Measurements from ENCODE around the gene EYS.

EYS gene

DNA sequence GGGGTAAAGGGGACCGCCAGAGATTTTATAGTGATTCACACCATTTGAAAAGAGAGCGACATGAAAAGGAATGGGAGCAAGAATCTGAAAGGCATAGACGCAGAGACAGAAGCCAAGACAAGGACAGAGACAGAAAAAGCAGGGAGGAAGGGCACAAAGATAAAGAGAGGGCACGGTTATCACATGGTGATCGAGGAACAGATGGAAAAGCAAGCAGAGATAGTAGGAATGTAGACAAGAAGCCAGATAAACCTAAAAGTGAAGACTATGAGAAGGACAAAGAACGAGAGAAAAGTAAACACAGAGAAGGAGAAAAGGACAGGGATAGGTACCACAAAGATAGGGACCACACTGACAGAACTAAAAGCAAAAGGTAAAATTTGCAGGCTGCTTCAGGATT is 1993.7 kb downstream of the EYS start:
- H3K4me1 ChIP-seq (ENCODE audit: low read length): 0 out of 2 replicates have a peak, but pooled peaks cover 4% of the 10 kb centered on the region
- H3K79me2 ChIP-seq (ENCODE audit: low read length): no peaks in the 10 kb centered on the region
- no peak overlapping the region for H3K27ac ChIP-seq (ENCODE audit: low read length)
- H3K9me3 ChIP-seq (replicated peaks; ENCODE audit: insufficient read depth, low read length): no peaks in the 10 kb centered on the region
- H3K9me2 ChIP-seq (replicated peaks; ENCODE audit: insufficient read depth, low read length): no peaks in the 10 kb centered on the region
- no peak for DNase-seq
- H3K9ac ChIP-seq (ENCODE audit: low read length): no peak overlapping the region
- H4K20me1 ChIP-seq (ENCODE audit: insufficient read depth, low read length): no peaks in the 10 kb centered on the region
- no peaks in the 10 kb centered on the region for H3F3A ChIP-seq (ENCODE audit: insufficient read depth, low read length)
- no peak for TF ChIP-seq CTCF (IDR thresholded peaks at IDR 0.05; ENCODE audit: low read length)
- TF ChIP-seq EZH2 (optimal IDR thresholded peaks at IDR 0.05; ENCODE audit: low read depth, low read length): no peak
- no peak for TF ChIP-seq EZH2phosphoT487 (IDR thresholded peaks at IDR 0.05; ENCODE audit: low read length)
- H3K27me3 ChIP-seq (replicated peaks; ENCODE audit: insufficient read depth, low read length): no peaks in the 10 kb centered on the region
- H2AFZ ChIP-seq (ENCODE audit: low read length): no peak overlapping the region
- H3K36me3 ChIP-seq (replicated peaks; ENCODE audit: insufficient read depth, low read length): peaks cover 13% of the 10 kb centered on the region
- no peak overlapping the region for H3K4me3 ChIP-seq (ENCODE audit: low read length)
- H3K4me2 ChIP-seq (ENCODE audit: low read depth, low read length): no peak overlapping the region

- no peak for DNase-seq
Observed at GRCh38 chr6:63709148-63709547, 1997.9 kb downstream of the EYS start.

GRCh38 chr6:63708631-63709030 is 1998.4 kb downstream of the EYS start:
- no peak overlapping the region for H2AFZ ChIP-seq (ENCODE audit: low read length)
- no peak overlapping the region for H3K9ac ChIP-seq (ENCODE audit: low read length)
- H3K4me1 ChIP-seq (ENCODE audit: low read length): peaks cover 12% of the 10 kb centered on the region; the same call in 1 of the 2 replicates
- H3K27ac ChIP-seq (ENCODE audit: low read length): no peak overlapping the region
- peaks cover 13% of the 10 kb centered on the region for H3K36me3 ChIP-seq (replicated peaks; ENCODE audit: insufficient read depth, low read length)
- H3F3A ChIP-seq (ENCODE audit: insufficient read depth, low read length): no peaks in the 10 kb centered on the region
- TF ChIP-seq CTCF (IDR thresholded peaks at IDR 0.05; ENCODE audit: low read length) (no peak), EZH2 (optimal IDR thresholded peaks at IDR 0.05; ENCODE audit: low read depth, low read length) (no peak), EZH2phosphoT487 (IDR thresholded peaks at IDR 0.05; ENCODE audit: low read length) (no peak)
- DNase-seq: no peak
- no peaks in the 10 kb centered on the region for H3K27me3 ChIP-seq (replicated peaks; ENCODE audit: insufficient read depth, low read length)
- H3K9me2 ChIP-seq (replicated peaks; ENCODE audit: insufficient read depth, low read length): no peaks in the 10 kb centered on the region
- no peaks in the 10 kb centered on the region for H3K9me3 ChIP-seq (replicated peaks; ENCODE audit: insufficient read depth, low read length)
- H3K79me2 ChIP-seq (ENCODE audit: low read length): no peaks in the 10 kb centered on the region
- no peak overlapping the region for H3K4me2 ChIP-seq (ENCODE audit: low read depth, low read length)
- no peak overlapping the region for H3K4me3 ChIP-seq (ENCODE audit: low read length)
- no peaks in the 10 kb centered on the region for H4K20me1 ChIP-seq (ENCODE audit: insufficient read depth, low read length)

More at GRCh38 chr6:63709148-63709547, 1997.9 kb downstream of the EYS start:
- no peaks in the 10 kb centered on the region for H3K9me3 ChIP-seq (replicated peaks; ENCODE audit: insufficient read depth, low read length)
- H3K4me1 ChIP-seq (ENCODE audit: low read length): peaks cover 12% of the 10 kb centered on the region; the same call in 1 of the 2 replicates
- H3K4me2 ChIP-seq (ENCODE audit: low read depth, low read length): no peak overlapping the region
- no peak overlapping the region for H3K27ac ChIP-seq (ENCODE audit: low read length)
- no peak for TF ChIP-seq EZH2phosphoT487 (IDR thresholded peaks at IDR 0.05; ENCODE audit: low read length)
- no peak for TF ChIP-seq EZH2 (optimal IDR thresholded peaks at IDR 0.05; ENCODE audit: low read depth, low read length)
- no peaks in the 10 kb centered on the region for H3K79me2 ChIP-seq (ENCODE audit: low read length)
- H3K27me3 ChIP-seq (replicated peaks; ENCODE audit: insufficient read depth, low read length): no peaks in the 10 kb centered on the region
- no peaks in the 10 kb centered on the region for H4K20me1 ChIP-seq (ENCODE audit: insufficient read depth, low read length)
- no peak overlapping the region for H2AFZ ChIP-seq (ENCODE audit: low read length)
- H3K9ac ChIP-seq (ENCODE audit: low read length): no peak overlapping the region
- H3K36me3 ChIP-seq (replicated peaks; ENCODE audit: insufficient read depth, low read length): peaks cover 13% of the 10 kb centered on the region
- no peaks in the 10 kb centered on the region for H3F3A ChIP-seq (ENCODE audit: insufficient read depth, low read length)
- no peak overlapping the region for H3K4me3 ChIP-seq (ENCODE audit: low read length)
- H3K9me2 ChIP-seq (replicated peaks; ENCODE audit: insufficient read depth, low read length): no peaks in the 10 kb centered on the region

GRCh38 chr6:63706630-63707029 is 2000.4 kb downstream of the EYS start:
- no peak for TF ChIP-seq EZH2 (optimal IDR thresholded peaks at IDR 0.05; ENCODE audit: low read depth, low read length)
- no peak for TF ChIP-seq CTCF (IDR thresholded peaks at IDR 0.05; ENCODE audit: low read length)
- no peak for TF ChIP-seq EZH2phosphoT487 (IDR thresholded peaks at IDR 0.05; ENCODE audit: low read length)
- no peaks in the 10 kb centered on the region for H3K27me3 ChIP-seq (replicated peaks; ENCODE audit: insufficient read depth, low read length)
- H3K36me3 ChIP-seq (replicated peaks; ENCODE audit: insufficient read depth, low read length): peaks cover 7% of the 10 kb centered on the region
- no peak overlapping the region for H3K27ac ChIP-seq (ENCODE audit: low read length)
- no peaks in the 10 kb centered on the region for H3F3A ChIP-seq (ENCODE audit: insufficient read depth, low read length)
- no peaks in the 10 kb centered on the region for H3K79me2 ChIP-seq (ENCODE audit: low read length)
- H3K9ac ChIP-seq (ENCODE audit: low read length): no peak overlapping the region
- no peaks in the 10 kb centered on the region for H3K9me3 ChIP-seq (replicated peaks; ENCODE audit: insufficient read depth, low read length)
- H3K4me1 ChIP-seq (ENCODE audit: low read length): peaks cover 8% of the 10 kb centered on the region; the same call in 1 of the 2 replicates
- no peaks in the 10 kb centered on the region for H4K20me1 ChIP-seq (ENCODE audit: insufficient read depth, low read length)
- H3K4me3 ChIP-seq (ENCODE audit: low read length): no peak overlapping the region
- no peaks in the 10 kb centered on the region for H3K9me2 ChIP-seq (replicated peaks; ENCODE audit: insufficient read depth, low read length)
- H2AFZ ChIP-seq (ENCODE audit: low read length): no peak overlapping the region
- no peak for DNase-seq
- H3K4me2 ChIP-seq (ENCODE audit: low read depth, low read length): no peak overlapping the region

All from MM.1S (cell line).